ENCODE measurements around the gene TRIM36. TPM values are rescaled to one million over a fixed set of nuclear protein-coding genes. Genes with fewer than 3 reads are reported as not detected.

TRIM36 gene
- total RNA-seq, 1 donor from 2014 or later, result 3.9 TPM

DNA sequence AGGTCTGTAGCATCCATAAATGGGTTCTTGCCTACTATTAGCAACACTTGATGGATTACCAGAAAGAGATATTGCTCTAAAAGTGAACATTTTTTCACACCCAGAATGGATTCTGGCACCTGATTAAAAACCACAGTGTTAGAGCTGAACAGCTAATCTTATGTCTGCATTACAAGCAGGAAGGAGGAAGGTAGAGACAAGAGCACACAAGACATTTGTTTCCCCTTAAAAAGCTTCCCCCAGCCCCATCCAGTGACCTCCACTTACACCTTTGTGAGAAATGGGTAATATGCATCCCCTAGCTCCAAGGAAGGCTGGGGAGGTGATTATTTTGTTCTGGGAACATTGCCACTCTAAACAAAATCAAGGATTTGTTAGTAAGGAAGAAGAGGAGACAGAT lies 12.0 kb upstream of the TRIM36 start:
- DNase-seq (ENCODE audit: low read depth), result no peak
- no peak overlapping the region for H3K4me3 ChIP-seq (ENCODE audit: low read depth, low read length)
- TF ChIP-seq, protein P1, sequence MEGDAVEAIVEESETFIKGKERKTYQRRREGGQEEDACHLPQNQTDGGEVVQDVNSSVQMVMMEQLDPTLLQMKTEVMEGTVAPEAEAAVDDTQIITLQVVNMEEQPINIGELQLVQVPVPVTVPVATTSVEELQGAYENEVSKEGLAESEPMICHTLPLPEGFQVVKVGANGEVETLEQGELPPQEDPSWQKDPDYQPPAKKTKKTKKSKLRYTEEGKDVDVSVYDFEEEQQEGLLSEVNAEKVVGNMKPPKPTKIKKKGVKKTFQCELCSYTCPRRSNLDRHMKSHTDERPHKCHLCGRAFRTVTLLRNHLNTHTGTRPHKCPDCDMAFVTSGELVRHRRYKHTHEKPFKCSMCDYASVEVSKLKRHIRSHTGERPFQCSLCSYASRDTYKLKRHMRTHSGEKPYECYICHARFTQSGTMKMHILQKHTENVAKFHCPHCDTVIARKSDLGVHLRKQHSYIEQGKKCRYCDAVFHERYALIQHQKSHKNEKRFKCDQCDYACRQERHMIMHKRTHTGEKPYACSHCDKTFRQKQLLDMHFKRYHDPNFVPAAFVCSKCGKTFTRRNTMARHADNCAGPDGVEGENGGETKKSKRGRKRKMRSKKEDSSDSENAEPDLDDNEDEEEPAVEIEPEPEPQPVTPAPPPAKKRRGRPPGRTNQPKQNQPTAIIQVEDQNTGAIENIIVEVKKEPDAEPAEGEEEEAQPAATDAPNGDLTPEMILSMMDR (conservative IDR thresholded peaks at IDR 0.05; ENCODE audit: low read depth, low read length), result no peak

GRCh38 chr5:115180165-115180709 lies 10.5 kb upstream of the TRIM36 start:
- H3K4me3 ChIP-seq (ENCODE audit: low read depth, low read length), result peak overlapping the region; percentile 59
- DNase-seq (ENCODE audit: low read depth), result no peak
- TF ChIP-seq, protein P1 (conservative IDR thresholded peaks at IDR 0.05; ENCODE audit: low read depth, low read length), result no peak

DNA sequence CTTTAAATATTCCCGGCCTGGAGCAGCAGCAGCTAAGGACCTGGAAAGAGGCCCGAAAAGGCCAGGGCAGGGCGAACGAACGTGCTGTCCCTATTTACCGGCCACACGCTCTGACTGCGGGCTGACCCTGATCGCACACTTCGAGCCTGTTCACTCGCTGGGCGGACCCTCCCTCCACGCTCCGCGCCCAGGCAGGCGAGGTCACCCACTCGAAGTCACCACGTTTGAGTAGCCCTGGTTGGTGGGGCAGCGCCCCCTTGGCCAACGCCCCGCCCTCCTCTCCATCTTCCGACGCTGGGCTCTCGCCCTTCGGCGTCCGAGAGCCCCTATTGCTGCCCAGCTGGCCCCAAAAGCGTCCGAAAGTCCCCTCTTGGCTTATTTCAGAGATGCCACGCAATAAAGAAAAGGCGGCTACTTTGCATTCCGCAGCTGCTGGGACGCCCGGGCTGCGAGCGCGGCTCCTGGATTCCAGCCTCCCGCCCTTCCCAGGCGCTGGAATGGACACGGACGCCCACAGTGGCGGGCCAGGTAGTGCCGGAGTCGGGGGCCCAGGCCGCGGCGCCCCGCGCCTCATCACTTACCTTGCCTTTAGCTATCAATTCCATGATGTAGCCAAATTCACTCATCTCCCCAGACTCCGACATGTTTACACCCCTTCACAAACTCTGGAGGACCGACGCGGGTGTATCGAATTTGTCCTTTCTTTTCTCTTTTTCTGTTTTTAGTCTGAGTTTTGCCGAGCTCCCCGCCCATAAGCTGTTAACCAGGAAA lies 9.9 kb upstream of the TRIM36 start:
- peak overlapping the region; percentile 59 for H3K4me3 ChIP-seq (ENCODE audit: low read depth, low read length)
- TF ChIP-seq, protein P1 (conservative IDR thresholded peaks at IDR 0.05; ENCODE audit: low read depth, low read length), result no peak
- no peak for DNase-seq (ENCODE audit: low read depth)

DNA sequence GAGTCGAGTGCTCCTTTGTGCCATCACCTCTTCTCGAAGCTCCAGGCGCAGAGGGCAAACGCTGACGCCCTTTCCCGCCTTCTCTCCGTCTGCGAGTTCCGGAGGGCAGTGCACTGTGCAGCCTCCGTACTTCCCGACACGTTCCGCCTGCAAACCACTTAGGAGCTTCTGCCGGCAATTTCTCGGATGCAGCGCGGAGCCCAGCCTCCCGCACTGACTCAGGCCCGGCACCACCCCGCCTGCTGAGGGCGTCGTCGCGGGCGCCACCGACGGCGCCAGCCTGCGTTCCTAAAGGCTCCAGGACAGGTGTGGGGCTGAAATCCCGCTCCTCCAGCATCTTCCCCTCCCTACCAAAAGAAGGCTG lies 9.3 kb upstream of the TRIM36 start:
- H3K4me3 ChIP-seq (ENCODE audit: low read depth, low read length), result no peak overlapping the region
- TF ChIP-seq, protein P1 (conservative IDR thresholded peaks at IDR 0.05; ENCODE audit: low read depth, low read length), result no peak
- no peak for DNase-seq (ENCODE audit: low read depth)

- TF ChIP-seq, protein P1 (conservative IDR thresholded peaks at IDR 0.05; ENCODE audit: low read depth, low read length), result no peak
- no peak for DNase-seq (ENCODE audit: low read depth)
- H3K4me3 ChIP-seq (ENCODE audit: low read depth, low read length), result peak overlapping the region; percentile 94
Measured at GRCh38 chr5:115170929-115171510, 1.3 kb upstream of the TRIM36 start.

- H3K4me3 ChIP-seq (ENCODE audit: low read depth, low read length), result peak overlapping the region; percentile 94
- TF ChIP-seq, protein P1 (conservative IDR thresholded peaks at IDR 0.05; ENCODE audit: low read depth, low read length), result no peak
- no peak for DNase-seq (ENCODE audit: low read depth)
Measured at GRCh38 chr5:115170134-115170928, 623 bp upstream of the TRIM36 start.

Measured in epithelial cell of proximal tubule (primary cell).